Tibial nerve (tissue), 4 donors: ENCODE results near the gene HIC2. TPM values are rescaled to one million over a fixed set of nuclear protein-coding genes. Genes with fewer than 3 reads are reported as not detected.
"Not testable (repeated sequence)": the region's sequence is repeated elsewhere in the genome, so short reads cannot be mapped to it uniquely, and the experiment has no call there.

Experiments
- DNase-seq, 2 donors: peaks; one replicate each; pipeline ENCODE4 v3.0.0-alpha.2; 2019; ENCODE audit warnings: low spot score in 2 of 2
- H3K27ac ChIP-seq, 4 donors: fragments of 200-600 bp; sonication (generic) in 3 of 4; one replicate each; pipeline ENCODE4 v1.5.1; 2017 to 2019; ENCODE audit warnings: mild to moderate bottlenecking in 1 of 4
- H3K27me3 ChIP-seq, 2 donors: fragments of 200-600 bp; sonication (generic) in 1 of 2; one replicate each; pipeline versions ENCODE4 v1.5.1 to v1.6.0; 2017 to 2019
- H3K36me3 ChIP-seq, 3 donors: fragments of 200-600 bp; sonication (generic); one replicate each; pipeline ENCODE4 v1.5.1; 2018 to 2019
- H3K4me1 ChIP-seq, 4 donors: fragments of 200-600 bp; sonication (generic) in 3 of 4; one replicate each; pipeline ENCODE4 v1.5.1; 2017 to 2019
- H3K4me3 ChIP-seq, 4 donors: fragments of 200-600 bp; sonication (generic) in 3 of 4; one replicate each; pipeline ENCODE4 v1.5.1; 2017 to 2019; ENCODE audit warnings: mild to moderate bottlenecking in 1 of 4, moderate library complexity in 1 of 4
- H3K9me3 ChIP-seq, 4 donors: fragments of 200-600 bp; sonication (generic) in 3 of 4; one replicate each; pipeline ENCODE4 v1.5.1; 2017 to 2019
- WGBS, 2 donors: methylation state at CpG; one replicate each; pipeline ENCODE4 v1.1.5; 2018; 5-methylcytosine and 5-hydroxymethylcytosine counted together
- total RNA-seq, 4 donors: library from RNA; depleted of rRNA; stranded (reverse); fragments of >200 nt; gene quantifications; one replicate each; pipeline ENCODE4 v1.1.0, GENCODE V29; 2016

Gene HIC2, protein sequence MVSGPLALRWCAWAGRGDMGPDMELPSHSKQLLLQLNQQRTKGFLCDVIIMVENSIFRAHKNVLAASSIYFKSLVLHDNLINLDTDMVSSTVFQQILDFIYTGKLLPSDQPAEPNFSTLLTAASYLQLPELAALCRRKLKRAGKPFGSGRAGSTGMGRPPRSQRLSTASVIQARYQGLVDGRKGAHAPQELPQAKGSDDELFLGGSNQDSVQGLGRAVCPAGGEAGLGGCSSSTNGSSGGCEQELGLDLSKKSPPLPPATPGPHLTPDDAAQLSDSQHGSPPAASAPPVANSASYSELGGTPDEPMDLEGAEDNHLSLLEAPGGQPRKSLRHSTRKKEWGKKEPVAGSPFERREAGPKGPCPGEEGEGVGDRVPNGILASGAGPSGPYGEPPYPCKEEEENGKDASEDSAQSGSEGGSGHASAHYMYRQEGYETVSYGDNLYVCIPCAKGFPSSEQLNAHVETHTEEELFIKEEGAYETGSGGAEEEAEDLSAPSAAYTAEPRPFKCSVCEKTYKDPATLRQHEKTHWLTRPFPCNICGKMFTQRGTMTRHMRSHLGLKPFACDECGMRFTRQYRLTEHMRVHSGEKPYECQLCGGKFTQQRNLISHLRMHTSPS
- total RNA-seq = 1 to 10 TPM; 3.3 to 6.1 (median 5.2) TPM

DNA sequence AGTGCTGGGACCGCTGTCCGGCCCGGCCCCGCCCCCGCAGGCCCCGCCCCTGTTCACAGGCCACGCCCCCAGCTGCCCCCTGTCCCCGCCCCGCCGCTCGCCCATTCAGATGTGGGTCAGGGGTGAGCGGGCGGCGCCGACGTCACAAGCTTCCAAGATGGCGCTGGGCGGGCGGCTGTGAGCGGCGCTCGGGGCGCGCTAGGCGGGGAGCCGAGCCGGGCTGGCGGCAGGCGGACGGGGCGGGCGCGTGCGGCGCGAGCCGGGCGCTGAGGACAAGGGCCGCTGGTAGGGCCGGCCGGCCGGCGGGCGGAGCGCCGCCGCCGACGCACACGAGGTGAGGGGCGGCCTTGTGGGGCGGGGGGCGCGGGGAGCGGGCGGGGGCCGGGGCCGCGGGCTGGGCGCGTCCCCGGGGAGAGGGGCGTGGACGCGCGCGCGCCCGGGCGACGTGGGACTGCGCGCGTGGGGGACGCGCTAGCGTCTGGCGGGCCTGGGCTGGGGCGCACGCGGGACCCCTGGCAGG is at the start of gene HIC2:
Gene HIC2, plus strand, starts transcription at position 145 of the 520 bp plus-strand sequence. CDS start 25,461 bp downstream, outside the sequence.
- Histone ChIP-seq H3K4me3 (peak within 1 kb of the TSS in 3 of 4 donors; percentile 26 to 53 (median 42)), H3K27ac (peak within 1 kb of the TSS in 3 of 4 donors; percentile 60 to 76 (median 71))
- no CpG with 5 or more reads among the region's 81 CpGs for WGBS, 2 donors
- not testable (repeated sequence) for H3K9me3 ChIP-seq, H3K27me3 ChIP-seq, H3K4me1 ChIP-seq, H3K36me3 ChIP-seq, DNase-seq

- not testable (repeated sequence) for H3K9me3 ChIP-seq, H3K36me3 ChIP-seq, H3K27me3 ChIP-seq, H3K4me1 ChIP-seq, DNase-seq, H3K27ac ChIP-seq, H3K4me3 ChIP-seq
- WGBS, 2 donors = 85% methylated on average over 3 of the region's 12 CpGs; no CpG with 5 or more reads in 1 of the 2 donors
Observed at GRCh38 chr22:21368603-21369310, 48.4 kb upstream of the HIC2 start.

- not testable (repeated sequence) for H3K4me1 ChIP-seq, H3K9me3 ChIP-seq, H3K27me3 ChIP-seq, H3K4me3 ChIP-seq, H3K36me3 ChIP-seq, H3K27ac ChIP-seq, DNase-seq
- no CpG with 5 or more reads among the region's 4 CpGs for WGBS, 2 donors
Observed at GRCh38 chr22:21375880-21376279, 41.3 kb upstream of the HIC2 start.

- H3K9me3 ChIP-seq, H3K4me3 ChIP-seq, H3K36me3 ChIP-seq, H3K27ac ChIP-seq, DNase-seq, H3K27me3 ChIP-seq, H3K4me1 ChIP-seq: not testable (repeated sequence)
- WGBS, 2 donors = no CpG with 5 or more reads among the region's 91 CpGs
Observed at GRCh38 chr22:21383701-21384467, 33.3 kb upstream of the HIC2 start, which contains the start of gene RIMBP3B. RIMBP3B (plus strand) TSS chr22:21383751; CDS start chr22:21383859, 108 bp downstream.

DNA sequence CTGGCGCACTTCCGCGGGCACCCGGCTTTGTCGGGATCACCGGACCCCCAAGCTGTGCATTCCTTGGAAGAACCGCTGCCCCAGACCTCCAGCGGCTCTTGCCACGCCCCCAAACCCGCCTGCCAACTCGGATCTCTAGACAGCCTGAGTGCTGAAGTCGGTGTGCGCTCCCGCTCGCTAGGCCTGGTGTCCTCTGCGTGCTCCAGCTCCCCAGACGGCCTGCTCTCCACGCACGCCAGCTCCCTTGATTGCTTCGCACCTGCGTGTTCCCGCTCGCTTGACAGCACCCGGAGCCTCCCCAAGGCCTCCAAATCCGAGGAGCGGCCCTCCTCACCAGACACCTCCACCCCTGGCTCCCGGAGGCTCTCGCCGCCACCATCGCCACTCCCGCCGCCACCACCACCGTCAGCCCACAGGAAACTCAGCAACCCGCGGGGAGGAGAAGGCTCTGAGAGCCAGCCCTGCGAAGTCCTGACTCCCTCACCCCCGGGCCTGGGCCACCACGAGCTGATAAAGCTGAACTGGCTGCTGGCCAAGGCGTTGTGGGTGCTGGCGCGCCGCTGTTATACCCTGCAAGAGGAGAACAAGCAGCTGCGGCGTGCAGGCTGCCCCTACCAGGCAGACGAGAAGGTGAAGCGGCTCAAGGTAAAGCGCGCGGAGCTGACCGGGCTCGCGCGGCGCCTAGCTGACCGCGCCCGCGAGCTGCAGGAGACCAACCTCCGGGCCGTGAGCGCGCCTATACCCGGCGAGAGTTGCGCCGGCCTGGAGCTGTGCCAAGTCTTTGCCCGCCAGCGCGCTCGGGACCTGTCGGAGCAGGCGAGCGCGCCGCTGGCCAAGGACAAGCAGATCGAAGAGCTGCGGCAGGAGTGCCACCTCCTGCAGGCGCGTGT is 32.5 kb upstream of the HIC2 start:
- DNase-seq, H3K36me3 ChIP-seq, H3K9me3 ChIP-seq, H3K27me3 ChIP-seq, H3K4me3 ChIP-seq, H3K4me1 ChIP-seq, H3K27ac ChIP-seq: not testable (repeated sequence)
- WGBS, 2 donors = no CpG with 5 or more reads among the region's 79 CpGs

DNA sequence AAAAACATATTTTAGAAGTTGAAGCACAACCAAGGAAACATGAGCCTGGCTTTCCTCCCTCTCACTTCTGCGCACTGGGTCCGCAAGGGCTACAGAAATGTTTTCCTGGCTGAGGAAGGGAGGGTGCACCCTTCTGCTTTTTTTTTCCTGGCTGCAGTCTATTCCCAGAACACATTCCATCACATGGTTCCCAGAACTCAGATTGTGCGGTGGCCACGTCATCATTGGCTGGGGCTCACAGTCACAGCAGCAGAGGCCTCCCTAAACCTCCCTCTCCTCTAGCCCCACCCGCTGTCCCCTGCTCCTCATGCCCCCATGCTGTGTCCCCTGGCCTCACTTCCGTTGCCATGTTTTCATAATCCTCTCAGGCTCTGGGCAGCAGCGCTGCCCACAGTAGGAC is 27.7 kb upstream of the HIC2 start:
- H3K4me1 ChIP-seq, H3K27me3 ChIP-seq, H3K36me3 ChIP-seq, H3K4me3 ChIP-seq, H3K27ac ChIP-seq, H3K9me3 ChIP-seq, DNase-seq: not testable (repeated sequence)
- WGBS, 2 donors = no CpG with 5 or more reads among the region's 7 CpGs

GRCh38 chr22:21390013-21390412 is 27.2 kb upstream of the HIC2 start:
- H3K9me3 ChIP-seq, H3K27ac ChIP-seq, H3K36me3 ChIP-seq, DNase-seq, H3K27me3 ChIP-seq, H3K4me3 ChIP-seq, H3K4me1 ChIP-seq: not testable (repeated sequence)
- WGBS, 2 donors = no CpG with 5 or more reads among the region's 9 CpGs

DNA sequence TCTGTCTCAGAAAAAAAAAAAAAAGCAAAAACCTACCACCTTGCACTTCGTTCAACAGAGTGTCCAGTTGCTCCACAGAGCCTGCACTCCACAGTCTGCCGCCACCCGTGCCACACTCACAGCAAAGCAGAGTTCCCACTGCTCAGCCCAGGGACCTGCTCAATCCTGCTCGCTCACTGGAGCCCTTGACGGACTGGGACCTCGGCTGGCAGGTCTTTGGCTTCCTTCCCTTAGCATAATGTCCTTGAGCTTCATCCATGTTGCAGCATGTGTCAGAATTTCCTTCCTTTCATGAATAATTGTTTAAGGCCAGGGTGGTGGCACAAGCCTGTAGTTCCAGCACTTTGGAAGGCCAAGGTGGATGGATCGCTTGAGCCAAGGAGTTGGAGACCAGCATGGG is 22.6 kb upstream of the HIC2 start:
- not testable (repeated sequence) for DNase-seq, H3K4me3 ChIP-seq, H3K27ac ChIP-seq, H3K27me3 ChIP-seq, H3K4me1 ChIP-seq, H3K9me3 ChIP-seq, H3K36me3 ChIP-seq
- no CpG with 5 or more reads among the region's 7 CpGs for WGBS, 2 donors

GRCh38 chr22:21401197-21401969 is 15.8 kb upstream of the HIC2 start:
- DNase-seq = not testable (repeated sequence)
- no CpG with 5 or more reads among the region's 21 CpGs for WGBS, 2 donors

GRCh38 chr22:21402763-21403314 is 14.3 kb upstream of the HIC2 start:
- not testable (repeated sequence) for H3K36me3 ChIP-seq, H3K27me3 ChIP-seq, H3K27ac ChIP-seq, H3K4me1 ChIP-seq, H3K4me3 ChIP-seq, H3K9me3 ChIP-seq, DNase-seq
- WGBS, 2 donors = 58 to 92% methylated on average over 1 to 2 of the region's 5 CpGs

More at GRCh38 chr22:21401197-21401969, 15.8 kb upstream of the HIC2 start:
- H3K27me3 ChIP-seq, H3K4me1 ChIP-seq, H3K36me3 ChIP-seq, H3K27ac ChIP-seq, H3K9me3 ChIP-seq, H3K4me3 ChIP-seq: not testable (repeated sequence)

- H3K27me3 ChIP-seq, H3K9me3 ChIP-seq, H3K4me3 ChIP-seq, H3K27ac ChIP-seq, H3K4me1 ChIP-seq, DNase-seq, H3K36me3 ChIP-seq: not testable (repeated sequence)
- 69 to 100% methylated on average over 1 of the region's 1 CpG for WGBS, 2 donors
Observed at GRCh38 chr22:21407139-21407538, 10.0 kb upstream of the HIC2 start.
